ENCODE data around the gene KCNH1. TPM values are rescaled to one million over a fixed set of nuclear protein-coding genes. Genes with fewer than 3 reads are reported as not detected.
"Not testable (repeated sequence)": the region's sequence is repeated elsewhere in the genome, so short reads cannot be mapped to it uniquely, and the experiment has no call there.

The KCNH1 gene
- polyA plus RNA-seq, 1 donor from 2014 or later: 3.9 TPM

- no peaks in the 10 kb centered on the region for H3K9me2 ChIP-seq (ENCODE audit: insufficient read depth, low read length)
- H3K4me3 ChIP-seq (ENCODE audit: low read length): no peak overlapping the region
- H3K27ac ChIP-seq (ENCODE audit: low read length): no peak overlapping the region
- no peak overlapping the region for H3K4me2 ChIP-seq (ENCODE audit: low read length)
- TF ChIP-seq CTCF (IDR thresholded peaks at IDR 0.05; ENCODE audit: poor library complexity, severe bottlenecking) (no peak), SMC3 (conservative IDR thresholded peaks at IDR 0.05; ENCODE audit: poor library complexity) (no peak), TAF1 (IDR thresholded peaks at IDR 0.05; ENCODE audit: low read depth) (no peak), EP300 (conservative IDR thresholded peaks at IDR 0.05; ENCODE audit: poor library complexity, severe bottlenecking) (no peak), EZH2 (IDR thresholded peaks at IDR 0.05; ENCODE audit: borderline replicate concordance, insufficient read depth, low read length, poor library complexity, severe bottlenecking) (no peak), REST (IDR thresholded peaks at IDR 0.05; ENCODE audit: borderline replicate concordance) (no peak), POLR2AphosphoS5 (IDR thresholded peaks at IDR 0.05) (no peak), MXI1 (conservative IDR thresholded peaks at IDR 0.05; ENCODE audit: poor library complexity, severe bottlenecking) (no peak), RAD21 (conservative IDR thresholded peaks at IDR 0.05) (no peak)
- H3K9ac ChIP-seq (ENCODE audit: low read length): no peak overlapping the region
- no peaks in the 10 kb centered on the region for H3K9me3 ChIP-seq (ENCODE audit: low read length)
- H3F3A ChIP-seq (ENCODE audit: insufficient read depth, low read length, poor library complexity, severe bottlenecking): no peaks in the 10 kb centered on the region
- no peaks in the 10 kb centered on the region for H3K36me3 ChIP-seq (ENCODE audit: insufficient read depth, low read length)
- no peaks in the 10 kb centered on the region for H3K79me2 ChIP-seq (replicated peaks; ENCODE audit: insufficient read depth, low read length)
- no peaks in the 10 kb centered on the region for H3K27me3 ChIP-seq (ENCODE audit: insufficient read depth, low read depth, low read length)
- no peak overlapping the region for H2AFZ ChIP-seq (ENCODE audit: low read depth, low read length)
- H4K20me1 ChIP-seq (ENCODE audit: insufficient read depth): no peaks in the 10 kb centered on the region
These were observed 119.7 kb downstream of the KCNH1 start for GRCh38 chr1:211014275-211014674.

GRCh38 chr1:211013346-211014240 lies 120.4 kb downstream of the KCNH1 start:
- Histone ChIP-seq H4K20me1 (ENCODE audit: insufficient read depth) (no peaks in the 10 kb centered on the region), H3K4me2 (ENCODE audit: low read length) (no peak overlapping the region), H3K27me3 (ENCODE audit: insufficient read depth, low read depth, low read length) (no peaks in the 10 kb centered on the region), H3K9me3 (ENCODE audit: low read length) (no peaks in the 10 kb centered on the region), H3K27ac (ENCODE audit: low read length) (no peak overlapping the region), H2AFZ (ENCODE audit: low read depth, low read length) (no peak overlapping the region), H3K36me3 (ENCODE audit: insufficient read depth, low read length) (no peaks in the 10 kb centered on the region), H3K9me2 (ENCODE audit: insufficient read depth, low read length) (no peaks in the 10 kb centered on the region), H3K4me3 (ENCODE audit: low read length) (no peak overlapping the region), H3K9ac (ENCODE audit: low read length) (no peak overlapping the region), H3K79me2 (replicated peaks; ENCODE audit: insufficient read depth, low read length) (no peaks in the 10 kb centered on the region), H3F3A (ENCODE audit: insufficient read depth, low read length, poor library complexity, severe bottlenecking) (no peaks in the 10 kb centered on the region)
- TF ChIP-seq RAD21 (conservative IDR thresholded peaks at IDR 0.05): no peak
- TF ChIP-seq MXI1 (conservative IDR thresholded peaks at IDR 0.05; ENCODE audit: poor library complexity, severe bottlenecking): no peak
- TF ChIP-seq TAF1 (IDR thresholded peaks at IDR 0.05; ENCODE audit: low read depth): no peak
- TF ChIP-seq POLR2AphosphoS5 (IDR thresholded peaks at IDR 0.05): no peak
- TF ChIP-seq EP300 (conservative IDR thresholded peaks at IDR 0.05; ENCODE audit: poor library complexity, severe bottlenecking): no peak
- no peak for TF ChIP-seq CTCF (IDR thresholded peaks at IDR 0.05; ENCODE audit: poor library complexity, severe bottlenecking)
- no peak for TF ChIP-seq REST (IDR thresholded peaks at IDR 0.05; ENCODE audit: borderline replicate concordance)
- no peak for TF ChIP-seq EZH2 (IDR thresholded peaks at IDR 0.05; ENCODE audit: borderline replicate concordance, insufficient read depth, low read length, poor library complexity, severe bottlenecking)
- TF ChIP-seq SMC3 (conservative IDR thresholded peaks at IDR 0.05; ENCODE audit: poor library complexity): no peak

GRCh38 chr1:211011128-211011527 lies 122.8 kb downstream of the KCNH1 start:
- H3F3A ChIP-seq (ENCODE audit: insufficient read depth, low read length, poor library complexity, severe bottlenecking); H3K4me3 ChIP-seq (ENCODE audit: low read length); H3K79me2 ChIP-seq (replicated peaks; ENCODE audit: insufficient read depth, low read length); H3K27ac ChIP-seq (ENCODE audit: low read length); H3K36me3 ChIP-seq (ENCODE audit: insufficient read depth, low read length); H3K9me2 ChIP-seq (ENCODE audit: insufficient read depth, low read length); H3K4me2 ChIP-seq (ENCODE audit: low read length); H3K9ac ChIP-seq (ENCODE audit: low read length); H2AFZ ChIP-seq (ENCODE audit: low read depth, low read length); H3K9me3 ChIP-seq (ENCODE audit: low read length); H4K20me1 ChIP-seq (ENCODE audit: insufficient read depth); H3K27me3 ChIP-seq (ENCODE audit: insufficient read depth, low read depth, low read length): not testable (repeated sequence)

All from neural cell (in vitro differentiated cells).